LNCaP clone FGC (cell line): ENCODE measurements around the gene TP53I11.

Experiments
- DNase-seq: peaks from one replicate; pipeline ENCODE4 v3.0.0-alpha.2; 2011; ENCODE audit warnings: low read depth
- H3K4me3 ChIP-seq: 2 replicates; pipeline ENCODE4 v1.5.1; 2011; ENCODE audit warnings: mild to moderate bottlenecking, low read depth, low read length, control low read depth
- CTCF ChIP-seq: IDR thresholded peaks from 2 replicates; pipeline ENCODE4 v1.5.1; 2012; ENCODE audit warnings: mild to moderate bottlenecking; ENCODE audit not compliant: control insufficient read depth, insufficient read depth; ENCODE audit errors: extremely low read depth

TP53I11 gene

DNA sequence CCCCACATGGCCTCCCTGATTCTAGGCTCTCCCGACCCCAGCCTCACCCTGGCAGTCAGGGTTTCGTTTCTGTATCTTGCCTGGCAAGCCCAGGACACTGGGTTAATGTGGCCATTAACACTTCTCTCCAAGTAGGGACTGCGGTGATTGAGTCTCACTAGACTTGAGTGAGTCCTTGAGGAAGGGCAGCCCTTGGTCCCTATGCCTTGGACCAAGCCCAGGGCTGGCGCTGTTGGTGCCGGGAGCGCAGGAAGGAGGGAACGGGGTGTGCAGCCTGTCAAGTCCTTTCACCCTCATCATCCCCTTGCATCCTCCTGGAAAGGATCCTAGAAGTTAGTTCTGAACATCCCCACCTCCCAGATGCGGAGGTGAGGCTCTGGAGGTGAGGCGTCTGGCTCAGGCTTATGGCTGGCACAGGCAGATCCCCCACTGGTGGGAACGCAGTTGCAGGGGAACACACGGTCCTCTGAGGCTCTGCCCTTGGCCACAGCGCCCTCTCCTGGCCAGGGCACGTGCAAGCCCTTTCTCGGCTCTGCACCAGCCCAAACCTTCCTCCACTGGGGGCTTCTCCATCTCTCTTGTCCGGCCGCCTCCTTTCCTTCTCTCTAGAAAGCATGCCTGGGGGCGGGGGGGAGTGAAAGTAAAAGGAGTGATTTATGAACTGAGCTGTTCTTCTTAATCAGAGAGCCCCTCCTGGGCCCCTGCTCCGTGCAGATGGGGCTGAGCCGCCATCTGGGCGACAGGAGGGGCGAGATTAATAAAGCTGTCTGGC, 56.7 kb downstream of the TP53I11 start:
- H3K4me3 ChIP-seq: no peak overlapping the region
- DNase-seq: no peak
- peak; percentile 63 for TF ChIP-seq CTCF

GRCh38 chr11:44893308-44893822, 57.3 kb downstream of the TP53I11 start:
- H3K4me3 ChIP-seq: no peak overlapping the region
- TF ChIP-seq CTCF: no peak
- peak; percentile 43 for DNase-seq

- TF ChIP-seq CTCF: no peak
- DNase-seq: no peak
- H3K4me3 ChIP-seq: no peak overlapping the region
Observed at GRCh38 chr11:44892843-44893242, 57.8 kb downstream of the TP53I11 start.

- no peak for DNase-seq
- no peak for TF ChIP-seq CTCF
Observed at GRCh38 chr11:44889266-44889665, 61.4 kb downstream of the TP53I11 start.

DNA sequence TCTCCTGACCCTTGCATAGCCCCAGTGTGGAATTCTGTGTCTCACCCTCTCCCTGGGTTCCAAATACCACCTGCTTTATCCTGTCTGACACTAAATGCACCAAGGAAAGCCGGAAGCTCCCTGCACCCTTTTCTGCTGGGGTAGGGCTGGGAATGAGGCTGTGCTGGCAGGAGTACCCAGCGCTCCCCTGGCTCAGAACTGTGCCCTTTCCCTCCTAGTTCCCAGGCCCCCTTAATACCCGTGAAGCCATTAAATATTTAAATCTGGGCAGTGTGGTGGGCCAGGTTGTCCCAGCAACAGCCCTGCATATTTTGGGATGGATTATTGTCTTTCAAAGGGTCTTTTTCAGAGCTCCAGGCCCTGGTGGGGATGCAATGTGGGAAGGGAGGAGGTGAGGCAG, 63.0 kb downstream of the TP53I11 start:
- H3K4me3 ChIP-seq: no peak overlapping the region
- DNase-seq: no peak
- no peak for TF ChIP-seq CTCF

More at GRCh38 chr11:44889266-44889665, 61.4 kb downstream of the TP53I11 start:
- H3K4me3 ChIP-seq: no peak overlapping the region

DNA sequence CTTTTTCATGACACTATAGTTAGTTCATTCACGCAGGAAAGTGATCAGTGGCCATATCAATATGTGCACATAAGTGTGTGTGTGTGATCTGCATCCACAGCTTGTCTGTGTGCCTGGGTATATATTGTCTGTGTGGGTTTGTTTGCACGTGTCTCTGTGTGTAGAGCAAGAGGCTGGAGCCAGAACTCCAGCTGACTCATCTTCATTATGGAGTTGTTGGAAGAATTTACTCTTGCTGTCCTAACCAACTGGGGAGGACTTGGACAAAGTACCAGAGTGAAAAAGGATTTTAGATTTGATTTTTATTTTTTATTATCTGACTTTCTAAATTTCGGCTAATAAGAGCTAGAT, 63.9 kb downstream of the TP53I11 start:
- no peak for DNase-seq

More for the DNA sequence above, 63.9 kb downstream of the TP53I11 start:
- no peak for TF ChIP-seq CTCF
- H3K4me3 ChIP-seq: no peak overlapping the region
